ENCODE data around the gene NTNG2.

The NTNG2 gene

GRCh38 chr9:132141344-132141947, 20.4 kb upstream of the NTNG2 start:
- H3K27me3 Mint-ChIP-seq = peaks cover 82% of the 10 kb centered on the region
- H3K9me3 Mint-ChIP-seq = no peaks in the 10 kb centered on the region
- peak overlapping the region; percentile 56 for H3K4me3 Mint-ChIP-seq
- H3K4me1 Mint-ChIP-seq (ENCODE audit: low read depth) = peaks cover 19% of the 10 kb centered on the region
- no peak for DNase-seq
- H3K36me3 Mint-ChIP-seq (ENCODE audit: low read depth) = no peaks in the 10 kb centered on the region
- H3K27ac Mint-ChIP-seq = no peak overlapping the region

GRCh38 chr9:132141948-132142594, 19.8 kb upstream of the NTNG2 start:
- H3K27ac Mint-ChIP-seq = no peak overlapping the region
- H3K27me3 Mint-ChIP-seq = peaks cover 84% of the 10 kb centered on the region
- DNase-seq = no peak
- no peaks in the 10 kb centered on the region for H3K9me3 Mint-ChIP-seq
- H3K4me1 Mint-ChIP-seq (ENCODE audit: low read depth) = peaks cover 19% of the 10 kb centered on the region
- no peaks in the 10 kb centered on the region for H3K36me3 Mint-ChIP-seq (ENCODE audit: low read depth)
- H3K4me3 Mint-ChIP-seq = peak overlapping the region; percentile 56

GRCh38 chr9:132142924-132143323, 18.9 kb upstream of the NTNG2 start:
- H3K4me1 Mint-ChIP-seq (ENCODE audit: low read depth) = peaks cover 19% of the 10 kb centered on the region
- H3K4me3 Mint-ChIP-seq = no peak overlapping the region
- no peaks in the 10 kb centered on the region for H3K9me3 Mint-ChIP-seq
- H3K27ac Mint-ChIP-seq = no peak overlapping the region
- no peaks in the 10 kb centered on the region for H3K36me3 Mint-ChIP-seq (ENCODE audit: low read depth)
- peaks cover 83% of the 10 kb centered on the region for H3K27me3 Mint-ChIP-seq
- DNase-seq = no peak

- Mint-ChIP-seq H3K4me3 (no peak overlapping the region), H3K27ac (no peak overlapping the region), H3K27me3 (peaks cover 83% of the 10 kb centered on the region), H3K36me3 (ENCODE audit: low read depth) (no peaks in the 10 kb centered on the region), H3K4me1 (ENCODE audit: low read depth) (peaks cover 19% of the 10 kb centered on the region), H3K9me3 (no peaks in the 10 kb centered on the region)
- no peak for DNase-seq
Observed at GRCh38 chr9:132143359-132143758, 18.5 kb upstream of the NTNG2 start.

GRCh38 chr9:132144708-132145365, 17.0 kb upstream of the NTNG2 start:
- Mint-ChIP-seq H3K9me3 (no peaks in the 10 kb centered on the region), H3K4me3 (no peak overlapping the region), H3K4me1 (ENCODE audit: low read depth) (peaks cover 19% of the 10 kb centered on the region), H3K27me3 (peaks cover 85% of the 10 kb centered on the region), H3K27ac (no peak overlapping the region), H3K36me3 (ENCODE audit: low read depth) (no peaks in the 10 kb centered on the region)
- no peak for DNase-seq

- no peaks in the 10 kb centered on the region for H3K9me3 Mint-ChIP-seq
- no peak overlapping the region for H3K4me3 Mint-ChIP-seq
- peaks cover 19% of the 10 kb centered on the region for H3K4me1 Mint-ChIP-seq (ENCODE audit: low read depth)
- H3K27ac Mint-ChIP-seq = no peak overlapping the region
- H3K36me3 Mint-ChIP-seq (ENCODE audit: low read depth) = no peaks in the 10 kb centered on the region
- peaks cover 78% of the 10 kb centered on the region for H3K27me3 Mint-ChIP-seq
- DNase-seq = no peak
Observed at GRCh38 chr9:132146039-132146438, 15.8 kb upstream of the NTNG2 start.

GRCh38 chr9:132146575-132146974, 15.3 kb upstream of the NTNG2 start:
- H3K27me3 Mint-ChIP-seq = peaks cover 75% of the 10 kb centered on the region
- H3K9me3 Mint-ChIP-seq = no peaks in the 10 kb centered on the region
- H3K4me1 Mint-ChIP-seq (ENCODE audit: low read depth) = peaks cover 15% of the 10 kb centered on the region
- H3K27ac Mint-ChIP-seq = no peak overlapping the region
- H3K4me3 Mint-ChIP-seq = no peak overlapping the region
- H3K36me3 Mint-ChIP-seq (ENCODE audit: low read depth) = no peaks in the 10 kb centered on the region
- DNase-seq = no peak

GRCh38 chr9:132147331-132147730, 14.5 kb upstream of the NTNG2 start:
- H3K9me3 Mint-ChIP-seq = no peaks in the 10 kb centered on the region
- no peak overlapping the region for H3K27ac Mint-ChIP-seq
- H3K4me3 Mint-ChIP-seq = no peak overlapping the region
- DNase-seq = no peak
- peaks cover 8% of the 10 kb centered on the region for H3K4me1 Mint-ChIP-seq (ENCODE audit: low read depth)
- H3K36me3 Mint-ChIP-seq (ENCODE audit: low read depth) = no peaks in the 10 kb centered on the region
- peaks cover 73% of the 10 kb centered on the region for H3K27me3 Mint-ChIP-seq

GRCh38 chr9:132147839-132148238, 14.0 kb upstream of the NTNG2 start:
- H3K27ac Mint-ChIP-seq = no peak overlapping the region
- peaks cover 8% of the 10 kb centered on the region for H3K4me1 Mint-ChIP-seq (ENCODE audit: low read depth)
- no peak for DNase-seq
- H3K4me3 Mint-ChIP-seq = no peak overlapping the region
- peaks cover 74% of the 10 kb centered on the region for H3K27me3 Mint-ChIP-seq
- H3K36me3 Mint-ChIP-seq (ENCODE audit: low read depth) = no peaks in the 10 kb centered on the region
- H3K9me3 Mint-ChIP-seq = no peaks in the 10 kb centered on the region

- Mint-ChIP-seq H3K4me3 (no peak overlapping the region), H3K27me3 (peaks cover 72% of the 10 kb centered on the region), H3K9me3 (no peaks in the 10 kb centered on the region), H3K4me1 (ENCODE audit: low read depth) (peaks cover 2% of the 10 kb centered on the region), H3K27ac (no peak overlapping the region), H3K36me3 (ENCODE audit: low read depth) (no peaks in the 10 kb centered on the region)
- no peak for DNase-seq
Observed at GRCh38 chr9:132150256-132150655, 11.6 kb upstream of the NTNG2 start.

- Mint-ChIP-seq H3K27ac (no peak overlapping the region), H3K4me1 (ENCODE audit: low read depth) (no peaks in the 10 kb centered on the region), H3K27me3 (peaks cover 70% of the 10 kb centered on the region), H3K9me3 (no peaks in the 10 kb centered on the region), H3K36me3 (ENCODE audit: low read depth) (no peaks in the 10 kb centered on the region), H3K4me3 (no peak overlapping the region)
- DNase-seq = no peak
Observed at GRCh38 chr9:132151118-132151517, 10.7 kb upstream of the NTNG2 start.

- H3K9me3 Mint-ChIP-seq = no peaks in the 10 kb centered on the region
- H3K27me3 Mint-ChIP-seq = peaks cover 59% of the 10 kb centered on the region
- H3K36me3 Mint-ChIP-seq (ENCODE audit: low read depth) = no peaks in the 10 kb centered on the region
- DNase-seq = no peak
- H3K4me3 Mint-ChIP-seq = no peak overlapping the region
- no peak overlapping the region for H3K27ac Mint-ChIP-seq
- no peaks in the 10 kb centered on the region for H3K4me1 Mint-ChIP-seq (ENCODE audit: low read depth)
Observed at GRCh38 chr9:132152231-132152630, 9.6 kb upstream of the NTNG2 start.

- Mint-ChIP-seq H3K27me3 (peaks cover 44% of the 10 kb centered on the region), H3K4me1 (ENCODE audit: low read depth) (peaks cover 2% of the 10 kb centered on the region), H3K4me3 (no peak overlapping the region), H3K9me3 (no peaks in the 10 kb centered on the region), H3K27ac (no peak overlapping the region), H3K36me3 (ENCODE audit: low read depth) (no peaks in the 10 kb centered on the region)
- DNase-seq = no peak
Observed at GRCh38 chr9:132154863-132155567, 6.8 kb upstream of the NTNG2 start.

- no peaks in the 10 kb centered on the region for H3K9me3 Mint-ChIP-seq
- no peak overlapping the region for H3K4me3 Mint-ChIP-seq
- H3K27me3 Mint-ChIP-seq = peaks cover 44% of the 10 kb centered on the region
- H3K36me3 Mint-ChIP-seq (ENCODE audit: low read depth) = no peaks in the 10 kb centered on the region
- peaks cover 2% of the 10 kb centered on the region for H3K4me1 Mint-ChIP-seq (ENCODE audit: low read depth)
- DNase-seq = no peak
- no peak overlapping the region for H3K27ac Mint-ChIP-seq
Observed at GRCh38 chr9:132155568-132155895, 6.3 kb upstream of the NTNG2 start.

GRCh38 chr9:132156262-132156661, 5.6 kb upstream of the NTNG2 start:
- Mint-ChIP-seq H3K36me3 (ENCODE audit: low read depth) (no peaks in the 10 kb centered on the region), H3K4me3 (no peak overlapping the region), H3K27ac (no peak overlapping the region), H3K27me3 (peaks cover 43% of the 10 kb centered on the region), H3K4me1 (ENCODE audit: low read depth) (peaks cover 2% of the 10 kb centered on the region), H3K9me3 (no peaks in the 10 kb centered on the region)
- no peak for DNase-seq

Measured in activated T-cell treated with anti-CD3 and anti-CD28 coated beads, Interleukin-2, amount 50 U/mL, for 24 hours (primary cell).